HG02970 (cell line): ENCODE results near the gene UVRAG.

Experiments used
- ATAC-seq: cut with Tn5 transposase; IDR thresholded peaks from one replicate; pipeline ENCODE4 v1.9.1; 2021; ENCODE audit warnings: mild to moderate bottlenecking, moderate library complexity, moderate number of reproducible peaks; ENCODE audit not compliant: unreplicated experiment, low FRiP score

Gene UVRAG

GRCh38 chr11:75814677-75815344 is at the start of gene UVRAG:
UVRAG (plus strand) TSS chr11:75815210; CDS start chr11:75815408, 198 bp downstream.
- peak; percentile 76 for ATAC-seq

- no peak for ATAC-seq
Observed at GRCh38 chr11:75766443-75767227, 48.4 kb upstream of the UVRAG start.

GRCh38 chr11:75767228-75767572 is 47.8 kb upstream of the UVRAG start:
- no peak for ATAC-seq

- no peak for ATAC-seq
Observed at GRCh38 chr11:75767793-75768111, 47.3 kb upstream of the UVRAG start.

- peak; percentile 52 for ATAC-seq
Observed at GRCh38 chr11:75768112-75768908, 46.7 kb upstream of the UVRAG start, which contains the start of gene DGAT2. DGAT2 (plus strand) TSS chr11:75768778; CDS start chr11:75768992, 214 bp downstream.

- ATAC-seq: no peak
Observed at GRCh38 chr11:75768909-75769771, 45.9 kb upstream of the UVRAG start.

- no peak for ATAC-seq
Observed at GRCh38 chr11:75770102-75770501, 44.9 kb upstream of the UVRAG start.

- no peak for ATAC-seq
Observed at GRCh38 chr11:75771646-75772410, 43.2 kb upstream of the UVRAG start.

GRCh38 chr11:75773595-75774353 is 41.2 kb upstream of the UVRAG start:
- peak; percentile 55 for ATAC-seq

- no peak for ATAC-seq
Observed at GRCh38 chr11:75775056-75775455, 40.0 kb upstream of the UVRAG start.

- ATAC-seq: no peak
Observed at GRCh38 chr11:75776546-75776945, 38.5 kb upstream of the UVRAG start.

GRCh38 chr11:75777461-75778110 is 37.4 kb upstream of the UVRAG start:
- ATAC-seq: no peak

GRCh38 chr11:75778962-75779361 is 36.0 kb upstream of the UVRAG start:
- no peak for ATAC-seq

GRCh38 chr11:75779960-75780359 is 35.0 kb upstream of the UVRAG start:
- no peak for ATAC-seq

GRCh38 chr11:75780888-75781287 is 34.1 kb upstream of the UVRAG start:
- ATAC-seq: no peak

- ATAC-seq: no peak
Observed at GRCh38 chr11:75781296-75781695, 33.7 kb upstream of the UVRAG start.

- ATAC-seq: no peak
Observed at GRCh38 chr11:75781831-75782230, 33.2 kb upstream of the UVRAG start.

GRCh38 chr11:75782540-75783263 is 32.3 kb upstream of the UVRAG start:
- no peak for ATAC-seq
